ENCODE results near the gene PTGS1.

The PTGS1 gene

DNA sequence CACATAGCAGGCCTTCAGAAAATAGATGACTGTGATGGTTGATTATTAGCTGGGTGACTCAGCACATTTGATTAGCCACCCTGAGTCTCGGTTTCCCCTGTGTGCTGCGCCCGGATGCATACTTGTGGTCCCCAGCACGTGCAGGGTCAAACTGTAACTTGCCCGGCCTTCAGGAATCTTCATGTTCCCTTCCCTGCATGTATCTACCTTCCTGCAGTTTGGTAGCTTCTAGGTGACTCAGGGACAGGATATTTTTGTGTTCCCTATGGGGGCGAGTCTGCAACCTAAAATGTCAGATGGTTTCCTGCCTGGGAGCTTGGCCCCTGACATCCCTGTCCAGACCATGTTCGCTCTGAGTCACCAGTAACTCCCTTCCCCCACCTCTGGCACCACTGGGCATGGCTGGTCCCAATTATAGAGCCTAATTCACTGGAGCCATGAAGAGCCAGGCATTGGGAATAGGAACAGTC lies 13.2 kb downstream of the PTGS1 start:
- H3F3A ChIP-seq (ENCODE audit: low read depth): no peaks in the 10 kb centered on the region
- H2AFZ ChIP-seq (ENCODE audit: low read length): no peak overlapping the region
- H3K27me3 ChIP-seq (ENCODE audit: insufficient read depth, low read length, poor library complexity, severe bottlenecking): no peaks in the 10 kb centered on the region
- H4K20me1 ChIP-seq (ENCODE audit: insufficient read depth, low read length, poor library complexity, severe bottlenecking): no peaks in the 10 kb centered on the region
- no peak overlapping the region for H3K4me3 ChIP-seq (ENCODE audit: low read length, poor library complexity, severe bottlenecking)
- H3K9me2 ChIP-seq (replicated peaks; ENCODE audit: low read depth, low read length): no peaks in the 10 kb centered on the region
- TF ChIP-seq, protein P1, sequence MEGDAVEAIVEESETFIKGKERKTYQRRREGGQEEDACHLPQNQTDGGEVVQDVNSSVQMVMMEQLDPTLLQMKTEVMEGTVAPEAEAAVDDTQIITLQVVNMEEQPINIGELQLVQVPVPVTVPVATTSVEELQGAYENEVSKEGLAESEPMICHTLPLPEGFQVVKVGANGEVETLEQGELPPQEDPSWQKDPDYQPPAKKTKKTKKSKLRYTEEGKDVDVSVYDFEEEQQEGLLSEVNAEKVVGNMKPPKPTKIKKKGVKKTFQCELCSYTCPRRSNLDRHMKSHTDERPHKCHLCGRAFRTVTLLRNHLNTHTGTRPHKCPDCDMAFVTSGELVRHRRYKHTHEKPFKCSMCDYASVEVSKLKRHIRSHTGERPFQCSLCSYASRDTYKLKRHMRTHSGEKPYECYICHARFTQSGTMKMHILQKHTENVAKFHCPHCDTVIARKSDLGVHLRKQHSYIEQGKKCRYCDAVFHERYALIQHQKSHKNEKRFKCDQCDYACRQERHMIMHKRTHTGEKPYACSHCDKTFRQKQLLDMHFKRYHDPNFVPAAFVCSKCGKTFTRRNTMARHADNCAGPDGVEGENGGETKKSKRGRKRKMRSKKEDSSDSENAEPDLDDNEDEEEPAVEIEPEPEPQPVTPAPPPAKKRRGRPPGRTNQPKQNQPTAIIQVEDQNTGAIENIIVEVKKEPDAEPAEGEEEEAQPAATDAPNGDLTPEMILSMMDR (conservative IDR thresholded peaks at IDR 0.05; ENCODE audit: low read length): no peak
- no peak for TF ChIP-seq EZH2phosphoT487 (IDR thresholded peaks at IDR 0.05; ENCODE audit: borderline replicate concordance)
- no peak overlapping the region for H3K9ac ChIP-seq (ENCODE audit: low read depth, low read length, poor library complexity, severe bottlenecking)
- H3K79me2 ChIP-seq (ENCODE audit: insufficient read depth, low read length): no peaks in the 10 kb centered on the region
- H3K4me1 ChIP-seq (ENCODE audit: insufficient read depth, low read length, poor library complexity, severe bottlenecking): no peaks in the 10 kb centered on the region
- H3K36me3 ChIP-seq (ENCODE audit: insufficient read depth, low read length): no peaks in the 10 kb centered on the region
- H3K9me3 ChIP-seq (ENCODE audit: insufficient read depth, low read depth, low read length): peaks cover 8% of the 10 kb centered on the region; the same call in 1 of the 2 replicates
- no peak overlapping the region for H3K4me2 ChIP-seq (ENCODE audit: low read depth, low read length, poor library complexity, severe bottlenecking)

DNA sequence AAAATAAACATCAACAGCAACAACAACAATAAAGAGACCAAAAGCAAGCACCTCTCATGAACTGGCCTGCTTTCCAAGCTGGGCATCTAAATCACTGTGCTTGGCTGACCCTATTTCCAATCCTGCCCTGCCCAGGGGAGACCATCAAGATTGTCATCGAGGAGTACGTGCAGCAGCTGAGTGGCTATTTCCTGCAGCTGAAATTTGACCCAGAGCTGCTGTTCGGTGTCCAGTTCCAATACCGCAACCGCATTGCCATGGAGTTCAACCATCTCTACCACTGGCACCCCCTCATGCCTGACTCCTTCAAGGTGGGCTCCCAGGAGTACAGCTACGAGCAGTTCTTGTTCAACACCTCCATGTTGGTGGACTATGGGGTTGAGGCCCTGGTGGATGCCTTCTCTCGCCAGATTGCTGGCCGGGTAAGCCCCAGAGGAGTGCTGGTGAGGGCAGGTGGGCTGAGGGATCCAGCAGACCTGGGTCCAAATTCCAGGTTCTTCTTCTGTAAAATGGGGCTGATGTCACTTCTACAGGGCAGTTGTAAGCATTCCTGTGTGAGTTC lies 15.6 kb downstream of the PTGS1 start:
- H2AFZ ChIP-seq (ENCODE audit: low read length): no peak overlapping the region
- H3K4me1 ChIP-seq (ENCODE audit: insufficient read depth, low read length, poor library complexity, severe bottlenecking): peaks cover 10% of the 10 kb centered on the region
- H3K4me2 ChIP-seq (ENCODE audit: low read depth, low read length, poor library complexity, severe bottlenecking): no peak overlapping the region
- TF ChIP-seq, protein P1 (conservative IDR thresholded peaks at IDR 0.05; ENCODE audit: low read length): no peak
- no peak for TF ChIP-seq EZH2phosphoT487 (IDR thresholded peaks at IDR 0.05; ENCODE audit: borderline replicate concordance)
- H3K79me2 ChIP-seq (ENCODE audit: insufficient read depth, low read length): no peaks in the 10 kb centered on the region
- no peaks in the 10 kb centered on the region for H3K36me3 ChIP-seq (ENCODE audit: insufficient read depth, low read length)
- H3K4me3 ChIP-seq (ENCODE audit: low read length, poor library complexity, severe bottlenecking): no peak overlapping the region
- no peaks in the 10 kb centered on the region for H4K20me1 ChIP-seq (ENCODE audit: insufficient read depth, low read length, poor library complexity, severe bottlenecking)
- H3K9me2 ChIP-seq (replicated peaks; ENCODE audit: low read depth, low read length): no peaks in the 10 kb centered on the region
- H3F3A ChIP-seq (ENCODE audit: low read depth): no peaks in the 10 kb centered on the region
- no peaks in the 10 kb centered on the region for H3K9me3 ChIP-seq (ENCODE audit: insufficient read depth, low read depth, low read length)
- H3K9ac ChIP-seq (ENCODE audit: low read depth, low read length, poor library complexity, severe bottlenecking): no peak overlapping the region
- H3K27me3 ChIP-seq (ENCODE audit: insufficient read depth, low read length, poor library complexity, severe bottlenecking): no peaks in the 10 kb centered on the region

GRCh38 chr9:122387536-122387935 lies 16.7 kb downstream of the PTGS1 start:
- H3F3A ChIP-seq (ENCODE audit: low read depth): no peaks in the 10 kb centered on the region
- no peak overlapping the region for H2AFZ ChIP-seq (ENCODE audit: low read length)
- no peak for TF ChIP-seq EZH2phosphoT487 (IDR thresholded peaks at IDR 0.05; ENCODE audit: borderline replicate concordance)
- TF ChIP-seq, protein P1 (conservative IDR thresholded peaks at IDR 0.05; ENCODE audit: low read length): no peak
- H3K4me1 ChIP-seq (ENCODE audit: insufficient read depth, low read length, poor library complexity, severe bottlenecking): peaks cover 10% of the 10 kb centered on the region
- no peak overlapping the region for H3K9ac ChIP-seq (ENCODE audit: low read depth, low read length, poor library complexity, severe bottlenecking)
- no peaks in the 10 kb centered on the region for H3K9me3 ChIP-seq (ENCODE audit: insufficient read depth, low read depth, low read length)
- H3K79me2 ChIP-seq (ENCODE audit: insufficient read depth, low read length): no peaks in the 10 kb centered on the region
- no peak overlapping the region for H3K4me3 ChIP-seq (ENCODE audit: low read length, poor library complexity, severe bottlenecking)
- no peaks in the 10 kb centered on the region for H3K9me2 ChIP-seq (replicated peaks; ENCODE audit: low read depth, low read length)
- no peak overlapping the region for H3K4me2 ChIP-seq (ENCODE audit: low read depth, low read length, poor library complexity, severe bottlenecking)
- no peaks in the 10 kb centered on the region for H4K20me1 ChIP-seq (ENCODE audit: insufficient read depth, low read length, poor library complexity, severe bottlenecking)
- no peaks in the 10 kb centered on the region for H3K36me3 ChIP-seq (ENCODE audit: insufficient read depth, low read length)
- H3K27me3 ChIP-seq (ENCODE audit: insufficient read depth, low read length, poor library complexity, severe bottlenecking): no peaks in the 10 kb centered on the region

All from Loucy (cell line).